22Rv1 (cell line): Measurements from ENCODE around the gene PPP6R2.
"Not testable (repeated sequence)": the region's sequence is repeated elsewhere in the genome, so short reads cannot be mapped to it uniquely, and the experiment has no call there.

Source experiments
- H3K27ac ChIP-seq: fragments of 450-650 bp; 2 replicates; pipeline ENCODE4 v1.5.1; 2017
- ZFX ChIP-seq: fragments of 450-650 bp; IDR thresholded peaks from 2 replicates; pipeline ENCODE4 v1.6.1; 2017; ENCODE audit warnings: antibody characterized with exemption, borderline replicate concordance
- TF ChIP-seq, protein P1 (sequence below): fragments of 450-650 bp; IDR thresholded peaks from 2 replicates; pipeline ENCODE4 v1.5.1; 2017; ENCODE audit warnings: mild to moderate bottlenecking

Gene PPP6R2

DNA sequence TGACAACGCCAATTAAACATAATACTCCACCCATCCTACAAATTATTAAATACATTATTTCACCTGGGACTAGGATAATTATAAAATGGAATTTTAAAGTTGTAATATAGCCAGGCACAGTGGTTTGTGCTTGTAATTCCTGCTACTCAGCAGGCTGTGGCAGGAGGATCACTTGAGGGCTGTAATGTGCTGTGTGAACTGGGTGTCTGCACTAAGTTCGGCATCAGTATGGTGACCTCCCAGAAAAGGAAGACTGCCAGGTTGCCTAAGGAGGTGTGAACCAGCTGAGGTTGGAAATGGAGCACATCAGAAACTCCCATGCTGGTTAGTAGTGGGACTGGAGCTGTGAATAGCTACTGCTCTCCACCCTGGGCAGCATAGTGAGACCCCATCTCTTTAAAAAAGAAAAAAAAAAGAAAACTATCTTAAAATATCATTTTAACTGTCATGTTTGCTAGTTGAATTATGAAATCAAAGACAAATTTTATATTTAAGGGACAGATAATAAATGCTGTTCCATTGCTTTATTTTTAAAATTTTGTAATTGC, 28.0 kb downstream of the PPP6R2 start:
- TF ChIP-seq ZFX, result no peak
- TF ChIP-seq, protein P1, sequence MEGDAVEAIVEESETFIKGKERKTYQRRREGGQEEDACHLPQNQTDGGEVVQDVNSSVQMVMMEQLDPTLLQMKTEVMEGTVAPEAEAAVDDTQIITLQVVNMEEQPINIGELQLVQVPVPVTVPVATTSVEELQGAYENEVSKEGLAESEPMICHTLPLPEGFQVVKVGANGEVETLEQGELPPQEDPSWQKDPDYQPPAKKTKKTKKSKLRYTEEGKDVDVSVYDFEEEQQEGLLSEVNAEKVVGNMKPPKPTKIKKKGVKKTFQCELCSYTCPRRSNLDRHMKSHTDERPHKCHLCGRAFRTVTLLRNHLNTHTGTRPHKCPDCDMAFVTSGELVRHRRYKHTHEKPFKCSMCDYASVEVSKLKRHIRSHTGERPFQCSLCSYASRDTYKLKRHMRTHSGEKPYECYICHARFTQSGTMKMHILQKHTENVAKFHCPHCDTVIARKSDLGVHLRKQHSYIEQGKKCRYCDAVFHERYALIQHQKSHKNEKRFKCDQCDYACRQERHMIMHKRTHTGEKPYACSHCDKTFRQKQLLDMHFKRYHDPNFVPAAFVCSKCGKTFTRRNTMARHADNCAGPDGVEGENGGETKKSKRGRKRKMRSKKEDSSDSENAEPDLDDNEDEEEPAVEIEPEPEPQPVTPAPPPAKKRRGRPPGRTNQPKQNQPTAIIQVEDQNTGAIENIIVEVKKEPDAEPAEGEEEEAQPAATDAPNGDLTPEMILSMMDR, result no peak
- H3K27ac ChIP-seq, result no peak overlapping the region

DNA sequence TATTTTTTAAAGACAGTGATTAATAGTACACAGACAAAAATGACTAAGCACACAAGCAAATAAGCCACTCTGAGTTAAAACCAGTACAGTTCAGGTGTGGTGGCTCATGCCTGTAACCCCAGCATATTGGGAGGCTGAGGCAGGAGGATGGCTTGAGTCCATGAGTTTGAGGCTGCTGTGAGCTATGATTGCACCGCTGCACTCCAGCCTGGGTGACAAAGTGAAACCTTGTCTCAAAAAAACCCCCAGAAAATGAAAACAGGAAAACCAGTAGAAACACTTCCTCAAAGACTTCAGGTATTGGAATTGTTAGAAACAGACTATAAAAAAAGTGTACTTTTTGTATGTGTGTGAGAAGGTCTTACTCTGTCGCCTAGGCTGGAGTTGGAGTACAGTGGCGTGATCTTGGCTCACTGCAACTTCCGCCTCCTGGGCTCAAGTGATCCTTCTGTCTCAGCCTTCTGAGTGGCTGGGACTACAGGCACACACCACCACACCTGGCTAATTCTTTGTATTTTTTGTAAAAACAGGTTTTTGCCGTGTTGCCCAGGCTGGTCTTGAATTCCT, 33.0 kb downstream of the PPP6R2 start:
- no peak for TF ChIP-seq ZFX
- TF ChIP-seq, protein P1, result no peak
- no peak overlapping the region for H3K27ac ChIP-seq

GRCh38 chr22:50381021-50381555, 38.0 kb downstream of the PPP6R2 start:
- H3K27ac ChIP-seq, result not testable (repeated sequence)

DNA sequence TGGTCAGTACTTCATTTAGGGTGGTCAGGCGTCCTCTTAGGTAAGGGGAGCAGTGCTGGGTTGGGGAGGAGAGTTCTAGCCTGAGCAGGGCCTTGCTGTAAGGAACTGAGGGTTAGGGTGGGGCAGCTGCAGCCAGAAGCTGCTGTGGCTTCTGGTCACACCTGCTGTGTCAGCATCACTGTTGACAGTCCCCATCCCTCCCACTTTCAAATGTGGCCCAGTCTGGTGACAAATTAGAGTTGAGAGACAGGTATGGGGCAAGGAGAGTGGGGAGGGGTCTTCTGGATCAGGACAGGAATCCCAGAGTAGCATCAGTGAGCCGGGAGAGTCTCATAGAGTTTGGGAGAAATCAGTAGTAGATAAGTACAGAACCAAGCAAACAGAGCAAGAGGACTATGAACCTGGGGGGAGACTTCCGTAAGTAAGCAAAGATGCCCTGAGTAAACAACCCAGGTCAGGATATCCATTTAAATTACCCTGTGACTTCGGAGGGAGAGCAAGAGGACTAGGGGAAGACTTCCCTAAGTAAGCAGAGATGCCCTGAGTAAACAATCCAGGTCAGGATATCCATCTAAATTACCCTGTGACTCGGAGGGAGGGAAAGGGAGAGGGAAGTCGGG, 53.7 kb downstream of the PPP6R2 start:
- peak overlapping the region; percentile 26; the same call in 1 of the 2 replicates for H3K27ac ChIP-seq
- no peak for TF ChIP-seq ZFX
- TF ChIP-seq, protein P1, result no peak

DNA sequence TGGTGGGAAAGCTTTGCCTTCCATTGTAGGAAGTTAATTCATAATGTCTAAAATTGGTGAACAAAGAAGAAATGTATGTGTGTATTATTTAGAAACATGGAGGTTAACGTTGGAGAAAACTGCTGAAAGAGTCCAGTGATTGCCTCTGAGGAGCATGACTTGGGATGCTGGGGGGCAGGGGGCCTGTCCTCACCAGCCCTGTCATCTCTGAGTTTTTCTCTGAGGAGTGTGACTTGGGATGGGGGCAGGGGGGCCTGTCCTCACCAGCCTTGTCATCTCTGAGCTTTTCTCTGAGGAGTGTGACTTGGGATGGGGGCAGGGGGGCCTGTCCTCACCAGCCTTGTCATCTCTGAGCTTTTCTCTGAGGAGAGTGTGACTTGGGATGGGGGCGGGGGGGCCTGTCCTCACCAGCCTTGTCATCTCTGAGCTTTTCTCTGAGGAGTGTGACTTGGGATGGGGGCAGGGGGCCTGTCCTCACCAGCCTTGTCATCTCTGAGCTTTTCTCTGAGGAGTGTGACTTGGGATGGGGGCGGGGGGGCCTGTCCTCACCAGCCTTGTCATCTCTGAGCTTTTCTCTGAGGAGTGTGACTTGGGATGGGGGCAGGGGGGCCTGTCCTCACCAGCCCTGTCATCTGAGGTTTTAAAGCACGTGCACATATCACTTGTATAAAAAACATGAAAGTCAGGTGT, 54.4 kb downstream of the PPP6R2 start:
- H3K27ac ChIP-seq, result peak overlapping the region; percentile 26; the same call in 1 of the 2 replicates

DNA sequence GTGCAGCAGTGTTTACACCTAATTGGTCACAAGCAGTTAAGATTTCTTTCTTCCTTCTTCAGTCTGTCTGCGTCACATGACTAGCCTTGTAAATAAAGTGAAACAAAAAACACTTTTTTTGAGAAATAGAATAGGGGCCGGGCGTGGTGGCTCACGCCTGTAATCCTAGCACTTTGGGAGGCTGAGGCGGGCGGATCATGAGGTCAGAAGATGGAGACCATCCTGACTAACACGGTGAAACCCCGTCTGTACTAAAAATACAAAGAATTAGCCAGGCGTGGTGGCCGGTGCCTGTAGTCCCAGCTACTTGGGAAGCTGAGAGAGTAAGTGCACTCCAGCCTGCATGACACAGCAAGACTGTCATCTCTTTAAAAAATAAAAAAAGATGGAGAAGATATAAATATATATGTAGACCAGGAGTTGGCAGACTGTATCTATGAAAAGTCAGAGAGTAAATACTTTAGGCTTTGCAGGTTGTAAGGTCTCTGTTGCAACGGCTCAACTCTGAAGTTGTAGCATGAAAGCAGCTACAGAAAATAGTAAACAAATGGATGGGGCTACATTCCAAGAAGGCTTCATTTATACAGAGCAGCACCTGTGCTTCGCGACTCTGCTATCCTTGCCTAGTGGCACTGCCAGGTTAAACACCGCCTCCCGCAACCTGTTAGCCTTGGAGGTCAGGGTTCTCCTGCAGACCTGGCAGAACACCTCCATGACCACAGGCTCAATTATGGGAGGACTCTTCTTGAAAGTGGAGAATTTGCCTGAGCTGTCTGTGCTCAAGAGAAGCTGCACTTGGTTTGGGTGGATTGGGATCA, 55.9 kb downstream of the PPP6R2 start:
- TF ChIP-seq, protein P1, result no peak
- TF ChIP-seq ZFX, result no peak
- H3K27ac ChIP-seq, result peak overlapping the region; percentile 62

- TF ChIP-seq ZFX, result no peak
- TF ChIP-seq, protein P1, result peak; percentile 84
- H3K27ac ChIP-seq, result peak overlapping the region; percentile 62
These were observed 56.7 kb downstream of the PPP6R2 start for GRCh38 chr22:50399751-50400331.
